Psoas muscle (tissue), 8 donors: ENCODE results near the gene BCL11A. TPM values are rescaled to one million over a fixed set of nuclear protein-coding genes. Genes with fewer than 3 reads are reported as not detected.

Source experiments
- ATAC-seq, 4 donors: fragments of 200-7000 bp; cut with Tn5 transposase; one replicate each; pipeline ENCODE4 v1.9.1; 2020; ENCODE audit warnings: moderate library complexity in 3 of 4, mild to moderate bottlenecking in 2 of 4
- DNase-seq, 2 donors: peaks; one replicate each; pipeline ENCODE4 v3.0.0-alpha.2; 2020
- H3K27ac ChIP-seq: fragments of 200-600 bp; one replicate; pipeline ENCODE4 v1.8.0; 2022
- H3K27me3 ChIP-seq, 3 donors: fragments of 200-600 bp in 1 of 3; one replicate each; pipeline versions ENCODE4 v1.6.1 to v1.8.0; 2013 to 2022; ENCODE audit warnings: low read length in 2 of 3, mild to moderate bottlenecking in 2 of 3, moderate library complexity in 1 of 3; ENCODE audit not compliant: insufficient read depth in 3 of 3
- H3K36me3 ChIP-seq, 2 donors: fragments of 200-600 bp in 1 of 2; one replicate each; pipeline versions ENCODE4 v1.6.1 to v1.8.0; 2013 to 2022; ENCODE audit warnings: low read depth in 1 of 2, mild to moderate bottlenecking in 1 of 2, moderate library complexity in 1 of 2; ENCODE audit not compliant: insufficient read depth in 1 of 2
- H3K4me1 ChIP-seq: fragments of 200-600 bp; one replicate; pipeline ENCODE4 v1.8.0; 2022
- H3K4me3 ChIP-seq: fragments of 200-600 bp; one replicate; pipeline ENCODE4 v1.8.0; 2022; ENCODE audit warnings: mild to moderate bottlenecking
- H3K9me3 ChIP-seq: fragments of 200-600 bp; one replicate; pipeline ENCODE4 v1.8.0; 2022
- CTCF ChIP-seq: fragments of 200-600 bp; IDR thresholded peaks from one replicate; pipeline ENCODE4 v1.8.0; 2022; ENCODE audit warnings: antibody characterized with exemption
- WGBS, 3 donors: extraction: QIAGEN DNeasy Blood & Tissue Kit; methylation state at CpG; one replicate each; pipeline versions ENCODE4 v1.1.6 to v1.1.7; 2013; 5-methylcytosine and 5-hydroxymethylcytosine counted together
- intact Hi-C, 2 donors: fragments of 100-400 bp; cut with DNase I; formaldehyde crosslinking; loops; one replicate each; pipeline versions ENCODE4 v1.11.0 to v1.14.2; 2022
- polyA plus RNA-seq, 3 donors: library from polyadenylated mRNA; stranded (reverse); fragments of 200-250 nt; gene quantifications; one replicate each; pipeline ENCODE4 v1.2.3, GENCODE V29; 2013
- total RNA-seq, 4 donors: library from RNA; stranded (reverse); fragmentation: NEBNext Ultra II Directional in 2 of 4; extraction: Animal tissue kit (Norgen Biotek cat#: 25700) in 2 of 4; gene quantifications; one replicate each; pipeline versions ENCODE4 v1.2.1 to v1.2.4, GENCODE V29; 2021 to 2023
- donor health status: healthy with polysubstance abuse.
- donor health status: DM: no; HTN: no; CAD: no; lungs with moderate emphysema.
- donor health status: Bipolar disorder and iron deficiency.
- donor health status: healthy.
- donor health status: DM: yes; HTN: yes; CAD: no.
- donor health status: DM: no; HTN: no; CAD: no.
- donor health status: DM: no; HTN: no; CAD: no.
- donor health status: DM: yes; HTN: yes; CAD: no.

BCL11A gene
- total and polyA plus RNA-seq, 7 donors = 0.01 to 0.66 (median 0.39) TPM; not detected in 1

DNA sequence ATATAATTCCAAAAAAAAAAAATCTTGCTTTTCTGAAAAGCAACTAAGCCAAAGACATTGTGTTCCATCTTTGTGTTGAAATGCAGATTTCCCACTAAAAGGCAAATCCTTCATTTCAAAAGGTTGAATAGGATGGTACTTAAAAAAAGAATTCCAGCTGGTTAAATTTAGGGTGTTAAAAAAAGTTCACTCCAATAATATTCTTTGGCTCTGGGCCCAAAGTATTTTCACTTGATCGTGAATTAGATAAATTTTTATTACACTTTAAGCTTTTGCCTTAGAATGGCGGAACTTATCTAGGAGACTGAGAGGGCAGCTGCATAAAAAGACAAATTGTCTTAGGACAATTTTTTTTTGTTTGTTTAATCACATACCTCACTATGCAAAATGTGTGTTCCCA lies 79.2 kb downstream of the BCL11A start:
- no peak for TF ChIP-seq CTCF
- H3K27ac ChIP-seq = no peak overlapping the region
- 53 to 58% (median 56%) methylated on average over 2 of the region's 2 CpGs for WGBS, 3 donors
- no peaks in the 10 kb centered on the region for H3K9me3 ChIP-seq
- H3K36me3 ChIP-seq = no peaks in the 10 kb centered on the region
- ATAC-seq = no peak
- no peak for DNase-seq
- H3K4me3 ChIP-seq = no peak overlapping the region
- no peaks in the 10 kb centered on the region for H3K27me3 ChIP-seq
- intact Hi-C loops = no loop called here
- H3K4me1 ChIP-seq = no peaks in the 10 kb centered on the region

- H3K4me3 ChIP-seq = no peak overlapping the region
- TF ChIP-seq CTCF = no peak
- no peaks in the 10 kb centered on the region for H3K36me3 ChIP-seq
- no peak overlapping the region for H3K27ac ChIP-seq
- no peak for ATAC-seq
- DNase-seq = no peak
- no peaks in the 10 kb centered on the region for H3K4me1 ChIP-seq
- no peaks in the 10 kb centered on the region for H3K9me3 ChIP-seq
- WGBS, 3 donors = 93 to 100% (median 94%) methylated on average over 3 of the region's 3 CpGs
- no peaks in the 10 kb centered on the region for H3K27me3 ChIP-seq
- intact Hi-C loops = no loop called here
Observed at GRCh38 chr2:60473546-60473945, 79.9 kb downstream of the BCL11A start.

DNA sequence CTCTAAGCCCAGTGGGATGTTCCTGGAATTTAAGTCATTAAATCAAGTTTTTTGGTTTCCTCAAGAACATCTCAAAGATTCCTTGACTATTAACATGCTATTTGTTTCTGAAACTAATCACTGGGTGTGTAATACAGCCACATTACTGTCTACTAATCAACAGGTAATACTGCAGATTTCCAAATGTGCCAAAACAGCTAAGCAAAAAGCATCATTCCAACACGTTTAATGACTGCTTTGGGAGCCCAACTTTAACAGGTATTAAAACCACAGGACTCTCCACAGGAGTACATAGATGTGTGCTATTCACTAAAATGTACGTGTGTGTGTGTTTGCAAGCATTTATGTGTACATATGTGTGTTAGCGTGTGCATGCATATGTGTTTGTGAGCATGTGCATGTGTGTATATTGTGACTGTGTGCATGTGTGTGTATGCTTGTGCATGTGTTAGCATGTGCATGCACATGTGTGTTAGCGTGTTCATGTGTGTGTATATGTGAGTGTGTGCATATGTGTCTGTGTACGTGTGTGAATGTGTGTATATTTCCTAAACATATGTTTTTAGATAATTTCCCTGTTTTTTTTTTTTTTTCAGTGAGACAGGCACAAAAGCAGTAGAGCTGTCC lies 80.7 kb downstream of the BCL11A start:
- no peak for ATAC-seq
- Histone ChIP-seq H3K4me3 (no peak overlapping the region), H3K27me3 (no peaks in the 10 kb centered on the region), H3K36me3 (no peaks in the 10 kb centered on the region), H3K4me1 (no peaks in the 10 kb centered on the region), H3K9me3 (no peaks in the 10 kb centered on the region), H3K27ac (no peak overlapping the region)
- intact Hi-C loops = no loop called here
- no peak for TF ChIP-seq CTCF
- 86 to 93% (median 89%) methylated on average over 5 of the region's 5 CpGs for WGBS, 3 donors
- DNase-seq = no peak

DNA sequence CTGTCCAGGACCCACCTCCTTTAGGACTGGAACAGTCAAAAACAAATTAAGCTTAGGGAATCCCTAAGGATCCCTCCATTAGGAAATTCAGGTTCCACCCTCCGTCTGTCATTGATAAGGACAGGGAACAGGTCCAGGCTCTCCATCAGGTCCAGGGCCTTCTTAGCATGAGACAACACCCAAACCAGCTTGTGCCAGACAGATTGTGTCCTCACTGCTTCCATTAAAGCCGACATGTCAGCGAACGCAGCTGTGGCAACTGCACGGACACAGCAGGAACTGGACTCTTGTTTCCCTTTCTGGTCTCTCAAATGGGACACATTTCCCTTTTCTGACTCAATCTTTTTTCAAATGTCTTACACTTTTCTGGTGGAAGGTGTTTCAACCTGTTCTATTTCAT lies 81.4 kb downstream of the BCL11A start:
- intact Hi-C loops = no loop called here
- no peak overlapping the region for H3K4me3 ChIP-seq
- H3K27me3 ChIP-seq = no peaks in the 10 kb centered on the region
- no peaks in the 10 kb centered on the region for H3K36me3 ChIP-seq
- no peaks in the 10 kb centered on the region for H3K9me3 ChIP-seq
- ATAC-seq (no peak), DNase-seq (no peak)
- no peak for TF ChIP-seq CTCF
- no peaks in the 10 kb centered on the region for H3K4me1 ChIP-seq
- H3K27ac ChIP-seq = no peak overlapping the region
- 72 to 79% (median 73%) methylated on average over 5 of the region's 5 CpGs for WGBS, 3 donors

DNA sequence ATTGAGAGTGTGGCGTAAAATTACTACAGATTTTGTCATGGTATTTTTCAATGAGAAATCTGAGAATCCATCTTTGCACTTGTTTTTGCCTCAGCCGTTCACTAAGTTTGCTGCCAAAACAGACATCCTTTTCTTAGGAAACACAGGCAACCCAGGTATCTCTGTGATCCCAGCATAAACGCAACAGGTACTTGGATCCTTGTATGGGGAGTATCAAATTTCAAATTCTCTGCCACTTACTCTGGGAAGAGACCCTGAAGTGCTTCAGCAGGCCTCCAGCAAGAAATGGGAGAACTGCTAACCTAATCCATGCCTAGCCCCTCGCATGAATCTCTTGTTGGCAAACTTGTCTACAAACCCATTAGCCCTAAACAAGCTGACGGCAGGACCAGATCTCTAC lies 83.1 kb downstream of the BCL11A start:
- no peak for ATAC-seq
- intact Hi-C loops = no loop called here
- no peaks in the 10 kb centered on the region for H3K36me3 ChIP-seq
- WGBS, 3 donors = 70 to 78% (median 76%) methylated on average over 5 of the region's 5 CpGs
- TF ChIP-seq CTCF = no peak
- H3K4me3 ChIP-seq = no peak overlapping the region
- H3K27me3 ChIP-seq = no peaks in the 10 kb centered on the region
- no peak for DNase-seq
- H3K4me1 ChIP-seq = no peaks in the 10 kb centered on the region
- no peak overlapping the region for H3K27ac ChIP-seq
- no peaks in the 10 kb centered on the region for H3K9me3 ChIP-seq
